Measurements from ENCODE around the gene CALHM3.

Gene CALHM3

GRCh38 chr10:103449208-103450144 lies 29.6 kb downstream of the CALHM3 start:
- DNase-seq: no peak

- DNase-seq: no peak
Observed at GRCh38 chr10:103448746-103449145, 30.3 kb downstream of the CALHM3 start.

GRCh38 chr10:103447187-103447586 lies 31.9 kb downstream of the CALHM3 start:
- no peak for DNase-seq

- DNase-seq: no peak
Observed at GRCh38 chr10:103445767-103446567, 33.1 kb downstream of the CALHM3 start.

- DNase-seq: no peak
Observed at GRCh38 chr10:103445366-103445765, 33.7 kb downstream of the CALHM3 start.

- no peak for DNase-seq
Observed at GRCh38 chr10:103444478-103444877, 34.6 kb downstream of the CALHM3 start.

GRCh38 chr10:103443475-103444185 lies 35.4 kb downstream of the CALHM3 start:
- no peak for DNase-seq

GRCh38 chr10:103442031-103442461 lies 37.0 kb downstream of the CALHM3 start:
- no peak for DNase-seq

GRCh38 chr10:103441611-103442010 lies 37.4 kb downstream of the CALHM3 start:
- DNase-seq: no peak

- no peak for DNase-seq
Observed at GRCh38 chr10:103441206-103441605, 37.8 kb downstream of the CALHM3 start.

- DNase-seq: no peak
Observed at GRCh38 chr10:103440416-103440815, 38.6 kb downstream of the CALHM3 start.

- no peak for DNase-seq
Observed at GRCh38 chr10:103439776-103440175, 39.3 kb downstream of the CALHM3 start.

- no peak for DNase-seq
Observed at GRCh38 chr10:103433858-103434257, 45.2 kb downstream of the CALHM3 start.

- DNase-seq: no peak
Observed at GRCh38 chr10:103431902-103432301, 47.1 kb downstream of the CALHM3 start.

- no peak for DNase-seq
Observed at GRCh38 chr10:103429647-103430046, 49.4 kb downstream of the CALHM3 start.

GRCh38 chr10:103428989-103429643 lies 49.9 kb downstream of the CALHM3 start:
- DNase-seq: no peak

GRCh38 chr10:103427866-103428265 lies 51.2 kb downstream of the CALHM3 start:
- DNase-seq: no peak

GRCh38 chr10:103423748-103424147 lies 55.3 kb downstream of the CALHM3 start:
- no peak for DNase-seq

Measured in GDM1 (cell line).